OCI-LY7 (cell line): ENCODE results near the gene MRPL49.

Source experiments
- CTCF ChIP-seq: fragments of 200-600 bp; sonication (generic); conservative IDR thresholded peaks from 2 replicates; pipeline ENCODE4 v1.5.1; 2014; ENCODE audit warnings: mild to moderate bottlenecking, antibody characterized with exemption, low read length, moderate library complexity, mixed read lengths
- EZH2phosphoT487 ChIP-seq: fragments of 200-600 bp; sonication (generic); IDR thresholded peaks from 2 replicates; pipeline ENCODE4 v1.6.1; 2018; ENCODE audit warnings: low read depth, borderline replicate concordance, mild to moderate bottlenecking, mixed run types, antibody characterized with exemption, low read length, moderate library complexity, mixed read lengths

GRCh38 chr11:65117206-65118096, 4.7 kb upstream of the MRPL49 start, which contains the start of gene ZNHIT2:
- peak; percentile 92 for TF ChIP-seq CTCF
- TF ChIP-seq EZH2phosphoT487 = no peak
